Fibroblast of villous mesenchyme (primary cell): ENCODE measurements around the gene DYRK1B. TPM values are rescaled to one million over a fixed set of nuclear protein-coding genes. Genes with fewer than 3 reads are reported as not detected.
"Not testable (repeated sequence)": the region's sequence is repeated elsewhere in the genome, so short reads cannot be mapped to it uniquely, and the experiment has no call there.

Experiments
- DNase-seq: peaks from one replicate; pipeline ENCODE4 v3.0.0-alpha.2; 2010; ENCODE audit warnings: low read depth
- H3K4me3 ChIP-seq: 2 replicates; pipeline ENCODE4 v1.5.1; 2011; ENCODE audit warnings: low read depth, mild to moderate bottlenecking, low read length
- total RNA-seq: library from RNA; depleted of rRNA; stranded (reverse); fragments of >200 nt; gene quantifications from 2 replicates; pipeline ENCODE4 v1.2.3, GENCODE V29; 2012
- TF ChIP-seq, protein P1 (sequence below): IDR thresholded peaks from 2 replicates; pipeline ENCODE4 v1.5.1; 2012; ENCODE audit warnings: low read depth, mild to moderate bottlenecking, low read length; ENCODE audit not compliant: insufficient read depth

Gene DYRK1B
- total RNA-seq, 1 donor: 10.4 TPM

DNA sequence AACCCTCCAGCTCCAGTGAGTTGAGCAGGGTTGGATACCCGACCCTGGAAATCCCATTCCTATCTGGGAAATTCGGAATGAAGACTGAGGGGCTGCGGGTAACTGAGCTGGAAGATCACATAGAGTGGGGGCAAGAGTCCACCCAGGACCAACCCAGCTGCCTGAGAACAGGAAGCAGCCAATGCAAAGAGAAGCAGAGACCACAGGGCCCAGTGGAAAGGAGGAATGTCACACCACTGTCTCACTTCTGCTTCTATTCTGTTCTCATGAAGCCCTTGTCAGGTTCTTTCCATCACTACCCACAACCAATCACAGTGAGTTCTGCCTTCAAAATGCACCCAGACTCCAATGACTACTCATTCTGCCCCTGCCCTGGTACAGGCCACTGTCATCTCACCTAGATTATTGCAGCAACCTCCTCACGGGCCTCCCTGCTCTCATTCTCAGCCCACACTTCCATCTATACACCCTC lies 15.3 kb downstream of the DYRK1B start:
- TF ChIP-seq, protein P1, sequence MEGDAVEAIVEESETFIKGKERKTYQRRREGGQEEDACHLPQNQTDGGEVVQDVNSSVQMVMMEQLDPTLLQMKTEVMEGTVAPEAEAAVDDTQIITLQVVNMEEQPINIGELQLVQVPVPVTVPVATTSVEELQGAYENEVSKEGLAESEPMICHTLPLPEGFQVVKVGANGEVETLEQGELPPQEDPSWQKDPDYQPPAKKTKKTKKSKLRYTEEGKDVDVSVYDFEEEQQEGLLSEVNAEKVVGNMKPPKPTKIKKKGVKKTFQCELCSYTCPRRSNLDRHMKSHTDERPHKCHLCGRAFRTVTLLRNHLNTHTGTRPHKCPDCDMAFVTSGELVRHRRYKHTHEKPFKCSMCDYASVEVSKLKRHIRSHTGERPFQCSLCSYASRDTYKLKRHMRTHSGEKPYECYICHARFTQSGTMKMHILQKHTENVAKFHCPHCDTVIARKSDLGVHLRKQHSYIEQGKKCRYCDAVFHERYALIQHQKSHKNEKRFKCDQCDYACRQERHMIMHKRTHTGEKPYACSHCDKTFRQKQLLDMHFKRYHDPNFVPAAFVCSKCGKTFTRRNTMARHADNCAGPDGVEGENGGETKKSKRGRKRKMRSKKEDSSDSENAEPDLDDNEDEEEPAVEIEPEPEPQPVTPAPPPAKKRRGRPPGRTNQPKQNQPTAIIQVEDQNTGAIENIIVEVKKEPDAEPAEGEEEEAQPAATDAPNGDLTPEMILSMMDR: no peak
- no peak for DNase-seq
- H3K4me3 ChIP-seq: no peak overlapping the region

DNA sequence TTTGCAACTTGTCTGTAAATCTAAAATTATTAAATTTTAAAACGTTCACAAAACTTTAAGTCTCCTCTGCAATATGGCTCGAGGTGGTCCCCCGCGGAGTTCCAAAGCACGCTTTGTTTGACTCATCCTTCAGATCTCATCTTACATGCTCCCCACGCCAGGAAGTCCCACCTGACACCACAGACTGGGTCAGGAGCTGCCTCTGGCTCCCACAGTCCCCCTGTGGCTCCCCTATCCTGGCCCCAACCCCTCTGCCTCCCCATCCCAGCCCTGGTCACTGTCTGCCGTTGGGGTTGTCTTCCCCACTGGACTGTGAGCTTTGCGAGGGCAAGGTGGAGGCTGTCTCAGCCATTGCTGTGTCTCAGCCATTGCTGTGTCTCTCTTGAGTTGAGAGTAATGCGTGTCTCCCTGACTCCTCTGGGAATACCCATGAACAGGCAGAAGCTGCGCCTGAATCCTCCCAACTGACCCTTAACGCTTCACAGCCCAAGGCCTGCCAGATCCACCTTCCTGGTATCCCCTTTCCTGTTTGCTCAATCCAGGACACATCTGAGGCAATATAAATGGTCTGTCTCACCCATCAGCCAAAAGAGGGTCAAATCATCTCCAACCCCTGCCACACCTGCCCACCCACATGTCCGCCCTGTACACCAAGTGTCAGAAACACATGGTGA lies 15.9 kb downstream of the DYRK1B start:
- TF ChIP-seq, protein P1: no peak
- DNase-seq: no peak
- H3K4me3 ChIP-seq: no peak overlapping the region

DNA sequence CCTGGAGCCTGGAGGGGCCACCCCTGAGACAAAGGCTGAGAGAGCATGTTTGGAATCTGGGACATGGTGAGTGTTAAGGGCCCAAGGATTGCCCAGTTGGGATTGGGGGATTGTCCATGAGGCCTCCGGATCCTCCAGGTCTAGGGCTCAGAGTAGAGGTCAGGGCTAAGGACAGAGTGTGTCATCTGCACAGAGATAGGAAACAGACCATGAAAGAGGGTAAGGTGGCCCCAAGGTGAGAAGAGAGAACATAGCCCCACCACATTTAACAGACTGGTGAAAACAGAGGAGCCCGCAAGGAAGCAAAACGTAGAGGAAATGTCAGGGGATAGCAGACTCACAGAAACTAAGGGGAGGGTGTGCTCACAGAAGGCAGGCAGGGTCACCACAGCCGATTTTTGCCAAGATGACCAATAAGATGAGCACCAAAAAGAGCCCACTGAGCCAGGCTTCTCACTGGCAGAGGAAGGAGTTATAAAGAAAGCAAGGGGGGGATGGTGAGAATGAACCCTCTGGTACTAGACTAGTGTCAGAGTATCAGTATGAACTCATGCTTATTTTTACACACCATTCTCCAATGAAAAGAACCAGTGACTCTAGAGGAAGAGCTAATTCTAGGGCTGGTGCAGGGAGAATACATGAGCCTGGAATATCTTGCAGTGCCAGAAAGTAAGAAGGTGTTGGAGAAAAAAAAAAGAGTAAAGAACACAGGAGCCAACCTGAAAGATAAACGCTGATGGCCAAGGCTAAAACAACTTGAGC lies 17.5 kb downstream of the DYRK1B start:
- H3K4me3 ChIP-seq: no peak overlapping the region
- no peak for DNase-seq
- TF ChIP-seq, protein P1: no peak

DNA sequence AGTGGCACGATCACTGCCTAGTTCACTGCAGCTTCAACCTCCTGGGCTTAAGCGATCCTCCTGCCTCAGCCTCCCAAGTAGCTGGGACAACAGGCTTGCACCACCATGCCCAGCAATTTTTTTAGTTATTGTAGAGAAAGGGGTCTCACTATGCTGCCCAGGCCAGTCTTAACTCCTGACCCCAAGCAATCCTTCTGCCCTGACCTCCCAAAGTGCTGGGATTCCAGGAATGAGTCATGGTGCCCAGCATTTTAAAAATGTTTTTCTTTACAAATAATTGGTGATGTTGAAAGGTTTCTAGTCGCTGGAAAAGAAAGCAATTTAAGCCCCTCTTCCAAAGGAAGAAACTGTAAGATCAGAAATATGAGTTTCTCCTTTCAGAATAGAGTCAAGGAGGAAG lies 19.4 kb downstream of the DYRK1B start:
- no peak for DNase-seq
- TF ChIP-seq, protein P1: no peak

DNA sequence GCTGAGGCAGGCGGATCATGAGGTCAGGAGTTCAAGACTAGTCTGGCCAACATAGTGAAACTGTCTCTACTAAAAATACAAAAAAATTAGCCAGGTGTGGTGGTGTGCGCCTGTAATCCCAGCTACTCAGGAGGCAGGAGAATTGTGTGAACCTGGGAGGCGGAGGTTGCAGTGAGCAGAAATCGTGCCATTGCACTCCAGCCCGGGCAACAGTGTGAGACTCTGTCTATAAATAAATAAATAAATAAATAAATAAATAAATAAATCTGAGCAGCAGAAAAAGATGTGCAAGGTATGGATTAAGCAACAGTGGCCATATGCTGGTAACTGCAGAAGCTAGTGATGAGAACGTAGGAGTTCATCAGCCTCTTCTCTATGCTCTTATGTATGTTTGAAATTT lies 19.9 kb downstream of the DYRK1B start:
- H3K4me3 ChIP-seq, DNase-seq: not testable (repeated sequence)

More for the DNA sequence above, 19.4 kb downstream of the DYRK1B start:
- no peak overlapping the region for H3K4me3 ChIP-seq

DNA sequence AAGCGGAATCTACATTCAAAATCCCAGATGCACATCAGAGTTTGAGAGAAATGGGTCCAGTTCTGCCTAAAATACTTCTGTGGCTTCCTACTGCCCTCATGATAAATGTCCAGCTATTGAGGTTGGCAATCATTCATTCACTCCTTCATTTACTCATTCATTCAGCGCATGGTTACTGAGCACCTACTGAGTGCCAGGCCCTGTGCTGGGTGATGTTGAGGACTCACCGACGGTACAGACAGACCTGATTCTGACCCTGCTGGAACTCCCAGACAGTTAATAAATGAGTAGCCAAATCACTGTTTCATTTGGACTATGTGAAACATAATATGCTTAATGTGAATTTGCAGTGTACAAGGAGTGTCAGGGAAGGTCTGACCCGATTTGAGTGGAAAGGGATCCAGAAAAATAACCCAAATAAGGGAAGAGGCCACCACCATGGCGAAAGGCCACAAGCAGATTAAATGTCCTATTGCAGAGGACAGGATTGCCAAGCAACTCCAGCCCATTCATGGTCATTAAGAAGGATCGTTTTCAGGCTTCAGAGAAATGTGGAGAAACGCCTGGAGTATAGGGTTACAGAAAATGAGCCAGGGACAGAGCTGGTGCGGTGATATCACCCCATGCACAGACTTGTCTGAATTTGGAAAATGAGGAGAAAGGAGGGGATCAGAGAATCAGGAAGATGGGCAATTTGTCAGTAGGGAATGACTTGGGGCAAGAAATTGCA lies 20.5 kb downstream of the DYRK1B start:
- DNase-seq: no peak
- H3K4me3 ChIP-seq: no peak overlapping the region
- TF ChIP-seq, protein P1: no peak

DNA sequence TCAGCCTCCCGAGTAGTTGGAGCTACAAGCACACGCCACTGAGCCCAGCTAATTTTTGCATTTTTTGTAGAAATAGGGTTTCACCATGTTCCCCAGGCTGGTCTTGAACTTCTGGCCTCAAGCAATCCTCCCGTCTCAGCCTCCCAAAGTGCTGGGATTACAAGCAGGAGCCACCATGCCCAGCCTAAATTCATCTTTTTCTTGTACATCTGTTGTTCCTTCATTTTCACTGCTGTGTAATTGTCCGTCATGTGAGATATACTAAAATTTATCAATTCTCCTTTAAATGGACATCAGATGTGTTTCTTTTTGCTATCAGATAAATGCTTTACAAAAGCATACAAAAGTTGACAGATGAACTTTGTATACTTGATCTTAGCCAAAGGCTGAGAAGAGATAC lies 22.9 kb downstream of the DYRK1B start:
- no peak for DNase-seq
- H3K4me3 ChIP-seq: no peak overlapping the region
- TF ChIP-seq, protein P1: no peak
